Activated T-cell treated with anti-CD3 and anti-CD28 coated beads, Interleukin-2, amount 50 U/mL, for 1 hour (primary cell): ENCODE data around the gene PATL1.

Source experiments
- DNase-seq: peaks from one replicate; pipeline ENCODE4 v3.0.0-alpha.2; 2020

Gene PATL1

GRCh38 chr11:59611570-59612565 is 57.0 kb downstream of the PATL1 start:
- DNase-seq: no peak

DNA sequence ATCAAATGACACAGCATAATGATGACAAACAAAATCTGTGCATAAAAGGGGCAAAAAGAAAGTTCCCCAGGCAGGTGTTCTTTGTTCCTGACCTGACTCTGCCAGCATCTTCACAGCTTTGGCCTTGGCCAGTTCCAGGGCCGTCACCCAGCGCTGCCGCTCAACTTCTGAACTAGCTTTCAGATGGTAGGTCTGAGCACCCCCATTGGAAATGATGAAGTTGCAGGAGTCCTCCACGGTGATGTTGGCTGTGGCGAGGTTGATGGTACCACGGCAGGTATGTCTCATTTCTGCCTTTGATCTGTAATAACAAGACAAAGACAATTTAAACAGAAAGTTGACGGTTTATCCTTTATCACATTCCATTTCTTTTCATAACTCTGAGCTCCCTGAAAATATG is 58.5 kb downstream of the PATL1 start:
- no peak for DNase-seq

GRCh38 chr11:59607703-59608454 is 61.0 kb downstream of the PATL1 start:
- DNase-seq: no peak

- no peak for DNase-seq
Measured at GRCh38 chr11:59602432-59602831, 66.4 kb downstream of the PATL1 start.

DNA sequence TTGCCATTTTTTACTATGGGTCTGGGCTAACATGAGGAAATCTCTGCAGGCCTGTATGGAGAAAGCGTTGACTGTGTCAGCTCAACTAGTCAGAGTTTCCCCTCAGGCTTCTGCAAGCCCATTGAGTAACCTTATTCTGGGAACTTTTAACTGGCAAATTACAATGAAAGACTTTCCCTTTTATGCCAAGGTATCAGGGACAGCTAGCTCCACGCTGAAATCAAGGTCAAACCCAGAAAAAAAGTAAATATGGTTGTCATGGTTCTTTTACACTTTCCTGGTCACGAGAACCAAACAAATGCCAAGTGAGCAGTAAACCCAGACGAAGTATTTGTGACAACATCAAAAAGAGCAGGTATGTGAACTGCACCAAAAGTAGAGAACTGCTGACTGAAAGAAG is 67.0 kb downstream of the PATL1 start:
- DNase-seq: no peak

- DNase-seq: no peak
Measured at GRCh38 chr11:59600636-59601035, 68.2 kb downstream of the PATL1 start.

DNA sequence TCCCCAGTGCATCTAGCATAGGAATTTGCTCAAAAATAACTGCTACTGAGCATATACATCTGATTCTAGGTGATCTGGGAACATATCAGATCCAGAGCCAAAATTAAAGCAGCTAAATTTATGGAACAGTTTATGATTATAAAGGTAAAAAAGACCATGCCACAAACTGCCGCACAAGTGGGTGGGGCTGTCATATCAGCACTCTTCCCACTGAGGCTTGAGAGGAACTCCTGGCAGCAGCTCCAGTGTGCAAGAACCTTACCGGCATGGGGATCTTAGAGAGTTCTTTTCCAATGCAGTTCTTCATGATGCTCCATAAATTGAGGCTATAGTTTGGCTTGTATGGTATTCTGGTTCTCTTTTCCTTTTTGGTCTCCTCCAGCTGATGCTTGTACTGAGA is 68.6 kb downstream of the PATL1 start:
- no peak for DNase-seq

DNA sequence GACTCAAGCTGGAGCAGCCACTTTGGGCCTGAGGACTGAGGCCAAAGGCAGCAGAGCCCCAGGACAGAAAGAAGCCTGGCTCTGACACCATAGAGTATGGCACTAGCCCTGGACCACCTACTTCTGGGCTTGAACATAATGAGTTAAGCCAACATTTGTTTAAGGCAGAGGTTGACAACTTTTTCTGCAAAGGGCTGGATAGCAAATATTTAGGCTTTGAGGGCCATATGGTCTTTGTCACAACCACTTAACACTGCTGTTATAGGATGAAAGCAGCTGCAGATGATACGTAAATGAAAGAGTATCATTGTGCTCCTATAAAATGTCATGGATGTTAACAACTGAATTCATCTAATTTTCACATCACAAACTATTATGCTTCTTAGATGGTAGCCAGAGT is 69.9 kb downstream of the PATL1 start:
- DNase-seq: no peak
